ENCODE results near the gene EPB41L1.

EPB41L1 gene

DNA sequence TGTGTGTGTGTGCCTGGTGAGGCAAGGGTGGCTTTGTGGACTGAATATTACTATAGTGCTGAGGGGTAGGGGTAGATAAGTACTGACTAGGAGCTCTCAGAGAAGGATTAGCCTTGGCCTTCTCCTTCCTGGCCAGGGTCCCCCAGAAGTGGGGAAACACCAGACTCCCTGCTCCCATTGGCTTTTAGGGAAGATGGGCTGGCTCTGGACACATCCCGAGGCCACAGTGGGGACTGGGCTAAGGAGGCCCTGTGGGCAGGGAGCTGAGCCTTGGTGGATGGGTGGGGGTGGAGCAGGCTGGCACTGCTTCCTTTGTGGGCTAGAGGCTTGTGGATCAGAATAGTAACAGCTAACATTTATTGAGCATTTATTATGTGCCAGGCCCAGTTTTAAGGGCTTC is 3.1 kb downstream of the EPB41L1 start:
- TF ChIP-seq, protein P1, sequence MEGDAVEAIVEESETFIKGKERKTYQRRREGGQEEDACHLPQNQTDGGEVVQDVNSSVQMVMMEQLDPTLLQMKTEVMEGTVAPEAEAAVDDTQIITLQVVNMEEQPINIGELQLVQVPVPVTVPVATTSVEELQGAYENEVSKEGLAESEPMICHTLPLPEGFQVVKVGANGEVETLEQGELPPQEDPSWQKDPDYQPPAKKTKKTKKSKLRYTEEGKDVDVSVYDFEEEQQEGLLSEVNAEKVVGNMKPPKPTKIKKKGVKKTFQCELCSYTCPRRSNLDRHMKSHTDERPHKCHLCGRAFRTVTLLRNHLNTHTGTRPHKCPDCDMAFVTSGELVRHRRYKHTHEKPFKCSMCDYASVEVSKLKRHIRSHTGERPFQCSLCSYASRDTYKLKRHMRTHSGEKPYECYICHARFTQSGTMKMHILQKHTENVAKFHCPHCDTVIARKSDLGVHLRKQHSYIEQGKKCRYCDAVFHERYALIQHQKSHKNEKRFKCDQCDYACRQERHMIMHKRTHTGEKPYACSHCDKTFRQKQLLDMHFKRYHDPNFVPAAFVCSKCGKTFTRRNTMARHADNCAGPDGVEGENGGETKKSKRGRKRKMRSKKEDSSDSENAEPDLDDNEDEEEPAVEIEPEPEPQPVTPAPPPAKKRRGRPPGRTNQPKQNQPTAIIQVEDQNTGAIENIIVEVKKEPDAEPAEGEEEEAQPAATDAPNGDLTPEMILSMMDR (IDR thresholded peaks at IDR 0.05; ENCODE audit: insufficient read depth, low read depth, low read length, missing control alignments), result no peak
- DNase-seq (ENCODE audit: low read depth), result no peak
- H3K4me3 ChIP-seq (ENCODE audit: low read depth, low read length), result no peak overlapping the region

DNA sequence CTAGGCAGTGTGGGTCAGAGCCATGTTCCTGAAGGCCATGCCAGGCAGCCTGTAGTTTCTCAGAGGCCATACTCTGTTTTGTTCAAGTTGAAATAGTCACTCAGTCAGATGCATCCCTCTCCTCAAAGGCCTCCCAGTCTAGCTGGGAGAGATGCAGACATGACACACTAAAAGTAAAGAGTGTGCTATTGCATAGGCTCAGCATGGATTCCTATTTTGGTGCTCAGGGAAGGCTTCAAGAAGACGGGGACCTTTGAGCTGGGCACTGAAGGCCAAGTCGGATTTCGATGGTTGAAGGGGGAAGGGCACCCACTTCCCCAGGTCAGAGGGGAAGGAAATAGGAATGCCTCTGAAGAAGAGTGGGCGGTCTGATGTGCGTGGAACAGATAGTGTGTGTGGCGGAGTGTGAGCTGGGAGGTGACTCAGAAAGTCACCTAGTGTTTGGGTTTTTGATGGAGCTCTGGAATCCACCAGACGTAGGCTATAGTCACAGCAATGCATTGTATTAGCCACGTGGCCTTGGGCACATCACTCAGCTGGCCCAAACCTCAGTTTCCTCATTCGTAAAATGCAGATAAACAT is 3.7 kb downstream of the EPB41L1 start:
- TF ChIP-seq, protein P1 (IDR thresholded peaks at IDR 0.05; ENCODE audit: insufficient read depth, low read depth, low read length, missing control alignments), result no peak
- H3K4me3 ChIP-seq (ENCODE audit: low read depth, low read length), result no peak overlapping the region
- DNase-seq (ENCODE audit: low read depth), result no peak

DNA sequence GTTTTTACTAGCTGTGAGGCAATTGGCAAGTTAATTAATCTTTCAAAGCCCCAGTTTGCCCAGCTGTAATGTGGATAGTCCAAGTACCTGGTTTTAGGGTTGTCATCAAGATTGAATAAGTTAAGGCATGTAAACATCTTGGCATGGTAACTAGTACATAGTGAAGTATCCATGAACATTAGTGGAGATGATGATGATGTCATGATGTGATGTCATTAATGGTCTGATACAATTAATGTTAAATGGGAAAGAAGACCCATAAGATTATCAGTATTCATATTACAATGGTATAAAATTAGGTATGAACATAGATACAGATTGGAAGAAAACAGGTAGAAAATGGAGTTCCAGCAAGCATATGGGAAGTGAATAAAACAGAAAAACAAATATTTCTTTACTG is 5.3 kb downstream of the EPB41L1 start:
- TF ChIP-seq, protein P1 (IDR thresholded peaks at IDR 0.05; ENCODE audit: insufficient read depth, low read depth, low read length, missing control alignments), result no peak

GRCh38 chr20:36162272-36162966 is 7.9 kb downstream of the EPB41L1 start:
- TF ChIP-seq, protein P1 (IDR thresholded peaks at IDR 0.05; ENCODE audit: insufficient read depth, low read depth, low read length, missing control alignments), result no peak
- H3K4me3 ChIP-seq (ENCODE audit: low read depth, low read length), result no peak overlapping the region
- no peak for DNase-seq (ENCODE audit: low read depth)

More for the DNA sequence above, 5.3 kb downstream of the EPB41L1 start:
- no peak for DNase-seq (ENCODE audit: low read depth)
- no peak overlapping the region for H3K4me3 ChIP-seq (ENCODE audit: low read depth, low read length)

- DNase-seq (ENCODE audit: low read depth), result no peak
Observed at GRCh38 chr20:36167902-36168503, 13.5 kb downstream of the EPB41L1 start.

DNA sequence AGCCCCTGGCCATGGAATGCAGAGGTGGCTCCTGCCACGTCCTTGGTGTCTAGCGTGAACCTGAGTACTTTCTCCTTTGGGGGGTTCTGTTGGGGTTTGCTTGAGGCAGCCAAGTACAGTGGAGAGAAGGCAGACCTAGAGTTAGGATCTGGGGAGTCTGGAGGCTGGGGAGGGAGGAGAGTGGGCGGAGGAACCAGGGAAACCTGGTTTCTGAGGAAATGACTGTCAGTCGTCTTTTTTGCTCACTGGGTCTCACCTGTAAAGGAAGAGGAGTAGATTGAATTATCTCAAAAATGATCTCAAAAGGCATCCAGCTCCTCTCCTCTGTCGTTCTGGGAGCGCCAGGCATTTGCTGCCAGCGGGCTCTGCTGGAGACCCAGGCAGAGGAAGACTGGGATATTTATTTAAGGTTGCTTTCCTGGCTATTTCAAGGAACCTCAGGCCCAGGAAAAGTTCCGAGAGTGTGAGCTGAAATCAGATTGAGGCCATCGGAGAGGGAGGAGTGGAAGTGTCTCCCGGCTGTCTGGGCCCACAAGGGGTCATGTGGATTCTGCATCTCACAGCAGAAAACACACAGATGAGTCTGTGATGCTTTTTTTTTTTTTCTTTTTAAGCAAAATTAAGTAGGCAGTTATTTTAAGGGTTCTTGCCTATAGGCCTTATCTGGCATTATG is 16.1 kb downstream of the EPB41L1 start:
- TF ChIP-seq, protein P1 (IDR thresholded peaks at IDR 0.05; ENCODE audit: insufficient read depth, low read depth, low read length, missing control alignments), result no peak
- DNase-seq (ENCODE audit: low read depth), result no peak
- no peak overlapping the region for H3K4me3 ChIP-seq (ENCODE audit: low read depth, low read length)

More at GRCh38 chr20:36167902-36168503, 13.5 kb downstream of the EPB41L1 start:
- H3K4me3 ChIP-seq (ENCODE audit: low read depth, low read length), result no peak overlapping the region
- TF ChIP-seq, protein P1 (IDR thresholded peaks at IDR 0.05; ENCODE audit: insufficient read depth, low read depth, low read length, missing control alignments), result no peak
